Panc1 (cell line): ENCODE data around the gene CNTN4. TPM values are rescaled to one million over a fixed set of nuclear protein-coding genes. Genes with fewer than 3 reads are reported as not detected.

ENCODE experiments used
- ATAC-seq: fragments of 200-7000 bp; cut with Tn5 transposase; 2 replicates; pipeline ENCODE4 v1.9.1; 2020; ENCODE audit warnings: mild to moderate bottlenecking, moderate library complexity
- BruUV-seq: library from RNA; stranded (reverse); fragments of 400-500 nt; replicated peaks from 2 replicates; lab custom pipeline; 2021; lab: Mats Ljungman, UMichigan
- CTCF ChIA-PET: fragments of 300-600 bp; sonication (Branson Sonifier 250); formaldehyde crosslinking; loops from one replicate; lab custom pipeline; 2022; ENCODE audit warnings: antibody characterized with exemption; lab: Charles Lee
- POLR2A ChIA-PET: fragments of 300-600 bp; sonication (Branson Sonifier 250); formaldehyde crosslinking; loops from one replicate; lab custom pipeline; 2022; ENCODE audit warnings: antibody characterized with exemption; lab: Charles Lee
- DNase-seq: peaks from one replicate; pipeline ENCODE4 v3.0.0-alpha.2; 2010; ENCODE audit warnings: low read depth, low spot score
- H3K27ac ChIP-seq: 2 replicates; pipeline ENCODE4 v1.5.1; 2011; ENCODE audit warnings: mild to moderate bottlenecking, low read length, inconsistent platforms
- H3K27me3 ChIP-seq: fragments of 200-500 bp; sonication (Bioruptor generic); 2 replicates; pipeline ENCODE4 v1.6.0; 2014; ENCODE audit warnings: low read length, inconsistent platforms; ENCODE audit not compliant: control insufficient read depth, insufficient read depth
- H3K36me3 ChIP-seq: fragments of 200-500 bp; sonication (Bioruptor generic); 2 replicates; pipeline ENCODE4 v1.5.1; 2014; ENCODE audit warnings: inconsistent platforms, mild to moderate bottlenecking, low read length, moderate library complexity; ENCODE audit not compliant: control insufficient read depth, insufficient read depth
- H3K4me1 ChIP-seq: 2 replicates; pipeline ENCODE4 v1.5.1; 2011; ENCODE audit warnings: inconsistent platforms, mild to moderate bottlenecking, low read length, moderate library complexity; ENCODE audit not compliant: control insufficient read depth, insufficient read depth
- H3K4me3 ChIP-seq, 2 experiments: 2 replicates each; pipeline ENCODE4 v1.5.1; 2011 to 2012; ENCODE audit warnings: low read depth in 2 of 2, low read length in 2 of 2, mild to moderate bottlenecking in 2 of 2, inconsistent platforms in 1 of 2, moderate library complexity in 1 of 2
- H3K9me3 ChIP-seq: fragments of 200-500 bp; sonication (Bioruptor generic); 2 replicates; pipeline ENCODE4 v1.5.1; 2014; ENCODE audit warnings: low read depth, mild to moderate bottlenecking, inconsistent platforms, low read length, moderate library complexity; ENCODE audit not compliant: control insufficient read depth, insufficient read depth
- CTCF ChIP-seq: fragments of 450-650 bp; IDR thresholded peaks from 2 replicates; pipeline ENCODE4 v1.5.1; 2017; ENCODE audit warnings: mild to moderate bottlenecking
- POLR2AphosphoS5 ChIP-seq: IDR thresholded peaks from 2 replicates; pipeline ENCODE4 v1.6.1; 2012; ENCODE audit warnings: mild to moderate bottlenecking, low read depth, low read length, moderate library complexity
- REST ChIP-seq, 2 experiments: IDR thresholded peaks; 2 replicates each; pipeline ENCODE4 v1.6.1; 2011 to 2012; ENCODE audit warnings: low read depth in 2 of 2, control low read depth in 1 of 2, low read length in 1 of 2, mild to moderate bottlenecking in 1 of 2, moderate library complexity in 1 of 2; ENCODE audit not compliant: insufficient read depth in 1 of 2
- SIN3A ChIP-seq: IDR thresholded peaks from 2 replicates; pipeline ENCODE4 v1.6.1; 2012; ENCODE audit warnings: low read depth, mild to moderate bottlenecking, low read length, moderate library complexity, borderline replicate concordance; ENCODE audit not compliant: insufficient read depth
- TCF7L2 ChIP-seq: IDR thresholded peaks from 2 replicates; pipeline ENCODE4 v1.6.1; 2011; ENCODE audit warnings: mild to moderate bottlenecking, low read depth, low read length, inconsistent platforms
- in situ Hi-C: cut with HindIII; loops from 2 replicates; pipeline ENCODE4 v1.10.0; 2016; ENCODE audit warnings: low sequenced_read_pairs, low pct_unique_long_range_greater_than_20kb
- intact Hi-C: fragments of 100-400 bp; cut with micrococcal nuclease; formaldehyde crosslinking; loops from one replicate; pipeline ENCODE4 v1.10.0; 2022; ENCODE audit not compliant: unreplicated experiment
- total RNA-seq: library from RNA; stranded (reverse); gene quantifications from one replicate; pipeline ENCODE4 v1.2.1, GENCODE V29; 2021; ENCODE audit not compliant: unreplicated experiment

CNTN4 gene
- total RNA-seq, 1 experiment from 2014 or later, result not detected

- Histone ChIP-seq H3K4me1 (no peaks in the 10 kb centered on the region), H3K27ac (no peak overlapping the region), H3K4me3 (no peak overlapping the region), H3K9me3 (no peaks in the 10 kb centered on the region), H3K27me3 (no peaks in the 10 kb centered on the region), H3K36me3 (no peaks in the 10 kb centered on the region)
- POLR2A ChIA-PET, result no interaction called here
- in situ Hi-C loops, result no loop called here
- intact Hi-C loops, result no loop called here
- CTCF ChIA-PET, result no interaction called here
- DNase-seq (no peak), ATAC-seq (no peak)
- no peak for TF ChIP-seq REST (IDR thresholded peaks at IDR 0.05; ENCODE audit: insufficient read depth in 1 of 2, low read depth in 2 of 2, low read length in 1 of 2)
- no peak for TF ChIP-seq SIN3A
- no peak for TF ChIP-seq CTCF
- no peak for TF ChIP-seq TCF7L2
- no peak for TF ChIP-seq POLR2AphosphoS5
- BruUV-seq, result no TSS peak
These were observed 107.0 kb downstream of the CNTN4 start for GRCh38 chr3:2205692-2206091.

GRCh38 chr3:2206536-2206935, 107.9 kb downstream of the CNTN4 start:
- no TSS peak for BruUV-seq
- in situ Hi-C loops, result no loop called here

More at GRCh38 chr3:2206536-2206935, 107.9 kb downstream of the CNTN4 start:
- POLR2A ChIA-PET, result no interaction called here
- no peak for TF ChIP-seq TCF7L2
- TF ChIP-seq CTCF, result no peak
- no peak for TF ChIP-seq SIN3A
- no peak for TF ChIP-seq REST (IDR thresholded peaks at IDR 0.05; ENCODE audit: insufficient read depth in 1 of 2, low read depth in 2 of 2, low read length in 1 of 2)
- TF ChIP-seq POLR2AphosphoS5, result no peak
- H3K4me1 ChIP-seq, result no peaks in the 10 kb centered on the region
- no peaks in the 10 kb centered on the region for H3K9me3 ChIP-seq
- ATAC-seq (no peak), DNase-seq (no peak)
- H3K36me3 ChIP-seq, result no peaks in the 10 kb centered on the region
- no peak overlapping the region for H3K27ac ChIP-seq
- no peaks in the 10 kb centered on the region for H3K27me3 ChIP-seq
- H3K4me3 ChIP-seq, result no peak overlapping the region
- CTCF ChIA-PET, result no interaction called here
- intact Hi-C loops, result no loop called here
